Panc1 (cell line): ENCODE results near the gene SEPHS1.

ENCODE experiments used
- CTCF ChIP-seq: fragments of 450-650 bp; IDR thresholded peaks from 2 replicates; pipeline ENCODE4 v1.5.1; 2017; ENCODE audit warnings: mild to moderate bottlenecking
- POLR2AphosphoS5 ChIP-seq: IDR thresholded peaks from 2 replicates; pipeline ENCODE4 v1.6.1; 2012; ENCODE audit warnings: mild to moderate bottlenecking, low read depth, low read length, moderate library complexity
- REST ChIP-seq, 2 experiments: IDR thresholded peaks; 2 replicates each; pipeline ENCODE4 v1.6.1; 2011 to 2012; ENCODE audit warnings: low read depth in 2 of 2, control low read depth in 1 of 2, low read length in 1 of 2, mild to moderate bottlenecking in 1 of 2, moderate library complexity in 1 of 2; ENCODE audit not compliant: insufficient read depth in 1 of 2
- SIN3A ChIP-seq: IDR thresholded peaks from 2 replicates; pipeline ENCODE4 v1.6.1; 2012; ENCODE audit warnings: low read depth, mild to moderate bottlenecking, low read length, moderate library complexity, borderline replicate concordance; ENCODE audit not compliant: insufficient read depth
- TCF7L2 ChIP-seq: IDR thresholded peaks from 2 replicates; pipeline ENCODE4 v1.6.1; 2011; ENCODE audit warnings: mild to moderate bottlenecking, low read depth, low read length, inconsistent platforms

- TF ChIP-seq CTCF (no peak), REST (IDR thresholded peaks at IDR 0.05; ENCODE audit: insufficient read depth in 1 of 2, low read depth in 2 of 2, low read length in 1 of 2) (no peak), POLR2AphosphoS5 (no peak), TCF7L2 (no peak), SIN3A (no peak)
Observed at GRCh38 chr10:13291821-13292773, 56.0 kb downstream of the SEPHS1 start.
